Measurements from ENCODE around the gene SLC22A15.

The SLC22A15 gene

DNA sequence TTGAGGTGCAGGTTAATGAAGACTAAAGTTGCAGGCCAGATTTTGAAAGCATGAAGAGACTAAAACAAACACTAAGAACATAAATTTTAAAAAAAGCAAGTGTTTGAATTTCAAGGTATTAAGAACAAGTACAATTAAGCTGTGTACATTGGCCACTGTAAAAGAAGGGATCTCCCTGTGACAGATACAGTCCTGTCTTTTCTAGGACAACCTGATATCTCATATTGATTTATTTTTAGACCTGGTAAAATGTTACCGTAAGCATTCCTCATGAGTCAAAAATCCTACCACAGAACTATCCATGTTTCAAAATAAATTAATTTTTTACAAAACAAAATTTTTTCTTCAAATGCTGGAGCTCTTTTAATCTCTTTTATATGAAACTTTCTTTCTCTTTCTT lies 39.4 kb downstream of the SLC22A15 start (continued):
- no peak for TF ChIP-seq ZNF274 (IDR thresholded peaks at IDR 0.05; ENCODE audit: low read length)
- no peak for TF ChIP-seq ZNF274 (tag by site-specific recombination; IDR thresholded peaks at IDR 0.05; ENCODE audit: borderline replicate concordance)
- no peak for TF ChIP-seq ZNF843 (tag by site-specific recombination; IDR thresholded peaks at IDR 0.05)
- TF ChIP-seq GLI2 (tag by site-specific recombination; IDR thresholded peaks at IDR 0.05; ENCODE audit: borderline replicate concordance, low read depth): no peak

DNA sequence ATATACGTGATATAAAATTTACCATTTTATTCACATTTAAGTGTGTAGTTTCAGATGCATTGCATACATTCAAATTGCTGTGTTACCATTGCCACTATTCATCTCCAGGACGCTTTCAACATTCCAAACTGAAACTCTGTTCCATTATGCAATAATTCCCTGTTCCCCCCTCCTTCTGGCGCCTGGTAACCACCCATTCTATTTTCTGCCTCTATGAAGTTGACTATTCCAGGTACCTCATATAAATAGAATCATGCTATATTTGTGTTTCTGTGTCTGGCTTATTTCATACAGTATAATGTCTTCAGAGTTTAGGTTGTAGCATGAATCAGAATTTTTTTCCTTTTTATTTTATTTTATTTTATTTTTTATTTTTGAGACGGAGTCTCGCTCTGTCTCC lies 41.7 kb downstream of the SLC22A15 start:
- Histone ChIP-seq H3K4me3 (ENCODE audit: low read depth, low read length) (no peak overlapping the region), H3K27ac (ENCODE audit: extremely low read depth, low read depth, low read length) (no peak overlapping the region), H3K9me3 (ENCODE audit: control insufficient read depth, insufficient read depth, low read depth, low read length) (no peaks in the 10 kb centered on the region), H3K4me1 (ENCODE audit: control insufficient read depth, insufficient read depth, low read length) (no peaks in the 10 kb centered on the region), H3K36me3 (ENCODE audit: control insufficient read depth in 2 of 2, insufficient read depth in 1 of 2, low read length in 2 of 2) (peaks cover 0 to 18% of the 10 kb centered on the region in 2 experiments; a peak in 2 of 3 replicates)
- TF ChIP-seq ZNF157 (tag by site-specific recombination; IDR thresholded peaks at IDR 0.05) (no peak), PRDM2 (tag by site-specific recombination; IDR thresholded peaks at IDR 0.05; ENCODE audit: borderline replicate concordance) (no peak), HIC1 (tag by site-specific recombination; IDR thresholded peaks at IDR 0.05) (no peak)
- TF ChIP-seq, protein P1, sequence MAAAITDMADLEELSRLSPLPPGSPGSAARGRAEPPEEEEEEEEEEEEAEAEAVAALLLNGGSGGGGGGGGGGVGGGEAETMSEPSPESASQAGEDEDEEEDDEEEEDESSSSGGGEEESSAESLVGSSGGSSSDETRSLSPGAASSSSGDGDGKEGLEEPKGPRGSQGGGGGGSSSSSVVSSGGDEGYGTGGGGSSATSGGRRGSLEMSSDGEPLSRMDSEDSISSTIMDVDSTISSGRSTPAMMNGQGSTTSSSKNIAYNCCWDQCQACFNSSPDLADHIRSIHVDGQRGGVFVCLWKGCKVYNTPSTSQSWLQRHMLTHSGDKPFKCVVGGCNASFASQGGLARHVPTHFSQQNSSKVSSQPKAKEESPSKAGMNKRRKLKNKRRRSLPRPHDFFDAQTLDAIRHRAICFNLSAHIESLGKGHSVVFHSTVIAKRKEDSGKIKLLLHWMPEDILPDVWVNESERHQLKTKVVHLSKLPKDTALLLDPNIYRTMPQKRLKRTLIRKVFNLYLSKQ (tag by site-specific recombination; IDR thresholded peaks at IDR 0.05; ENCODE audit: borderline replicate concordance): no peak
- POLR2A ChIA-PET: no interaction called here
- CTCF ChIA-PET: interaction anchor here (0.6 to 1.4 kb wide), 2 partner anchors 40 to 41 kb away, joined by 3 to 4 read pairs; no protein-coding TSS in a partner anchor

DNA sequence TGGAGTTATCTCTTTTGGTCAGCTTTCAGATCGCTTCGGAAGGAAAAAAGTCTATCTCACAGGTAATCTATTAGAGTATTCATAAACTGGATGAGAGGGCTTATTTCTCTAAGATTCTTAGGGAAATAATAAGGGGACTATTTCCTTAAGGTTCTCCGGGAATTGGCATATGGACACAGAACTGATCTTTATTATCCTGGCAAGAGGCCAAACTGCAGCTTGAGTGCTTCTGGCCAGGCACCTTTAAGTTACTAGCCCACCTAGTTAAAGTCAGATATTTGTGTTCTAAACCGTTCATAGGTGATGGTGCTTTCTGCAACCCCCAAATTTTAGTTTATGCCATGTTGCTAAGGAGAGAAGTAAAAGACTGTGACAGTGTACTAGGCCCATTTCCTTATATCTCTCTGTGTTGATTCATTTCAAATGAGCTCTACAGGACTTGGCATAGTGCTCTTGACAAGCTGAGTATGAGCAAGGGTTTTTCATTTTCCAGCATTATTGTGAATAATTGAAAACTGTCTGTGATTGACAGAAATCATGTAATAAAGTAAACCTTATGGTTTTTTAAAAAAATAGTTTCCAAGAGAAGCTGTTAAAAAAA lies 43.4 kb downstream of the SLC22A15 start:
- POLR2A ChIA-PET: interaction anchor here (0.6 kb wide), 1 partner anchor 61 kb away, joined by 4 read pairs; no protein-coding TSS in a partner anchor
- Histone ChIP-seq H3K4me1 (ENCODE audit: control insufficient read depth, insufficient read depth, low read length) (no peaks in the 10 kb centered on the region), H3K36me3 (ENCODE audit: control insufficient read depth in 2 of 2, insufficient read depth in 1 of 2, low read length in 2 of 2) (peaks cover 0 to 15% of the 10 kb centered on the region in 2 experiments; a peak in 2 of 3 replicates), H3K4me3 (ENCODE audit: low read depth, low read length) (no peak overlapping the region), H3K9me3 (ENCODE audit: control insufficient read depth, insufficient read depth, low read depth, low read length) (no peaks in the 10 kb centered on the region), H3K27ac (ENCODE audit: extremely low read depth, low read depth, low read length) (no peak overlapping the region)
- CTCF ChIA-PET: interaction anchor here (0.7 to 2.5 kb wide), 18 partner anchors 10 to 1378 kb away, joined by 3 to 10 read pairs (median 4); no protein-coding TSS in a partner anchor
- TF ChIP-seq ZNF658 (tag by site-specific recombination; IDR thresholded peaks at IDR 0.05): no peak
- TF ChIP-seq ZNF174 (tag by site-specific recombination; IDR thresholded peaks at IDR 0.05): no peak
- TF ChIP-seq ZFP69B (tag by site-specific recombination; IDR thresholded peaks at IDR 0.05): no peak
- no peak for TF ChIP-seq ZNF777 (tag by site-specific recombination; IDR thresholded peaks at IDR 0.05; ENCODE audit: borderline replicate concordance)
- TF ChIP-seq, protein P2, sequence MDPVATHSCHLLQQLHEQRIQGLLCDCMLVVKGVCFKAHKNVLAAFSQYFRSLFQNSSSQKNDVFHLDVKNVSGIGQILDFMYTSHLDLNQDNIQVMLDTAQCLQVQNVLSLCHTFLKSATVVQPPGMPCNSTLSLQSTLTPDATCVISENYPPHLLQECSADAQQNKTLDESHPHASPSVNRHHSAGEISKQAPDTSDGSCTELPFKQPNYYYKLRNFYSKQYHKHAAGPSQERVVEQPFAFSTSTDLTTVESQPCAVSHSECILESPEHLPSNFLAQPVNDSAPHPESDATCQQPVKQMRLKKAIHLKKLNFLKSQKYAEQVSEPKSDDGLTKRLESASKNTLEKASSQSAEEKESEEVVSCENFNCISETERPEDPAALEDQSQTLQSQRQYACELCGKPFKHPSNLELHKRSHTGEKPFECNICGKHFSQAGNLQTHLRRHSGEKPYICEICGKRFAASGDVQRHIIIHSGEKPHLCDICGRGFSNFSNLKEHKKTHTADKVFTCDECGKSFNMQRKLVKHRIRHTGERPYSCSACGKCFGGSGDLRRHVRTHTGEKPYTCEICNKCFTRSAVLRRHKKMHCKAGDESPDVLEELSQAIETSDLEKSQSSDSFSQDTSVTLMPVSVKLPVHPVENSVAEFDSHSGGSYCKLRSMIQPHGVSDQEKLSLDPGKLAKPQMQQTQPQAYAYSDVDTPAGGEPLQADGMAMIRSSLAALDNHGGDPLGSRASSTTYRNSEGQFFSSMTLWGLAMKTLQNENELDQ (tag by site-specific recombination; IDR thresholded peaks at IDR 0.05; ENCODE audit: low read depth): no peak
- no peak for TF ChIP-seq HOXD13 (CRISPR knock-in tag; IDR thresholded peaks at IDR 0.05; ENCODE audit: borderline replicate concordance)
- no peak for TF ChIP-seq GLIS2 (tag by site-specific recombination; IDR thresholded peaks at IDR 0.05)
